Lower leg skin (tissue), 4 donors: ENCODE data around the gene INSYN1. TPM values are rescaled to one million over a fixed set of nuclear protein-coding genes. Genes with fewer than 3 reads are reported as not detected.

Experiments
- DNase-seq, 2 donors: peaks; one replicate each; pipeline ENCODE4 v3.0.0-alpha.2; 2019; ENCODE audit warnings: low spot score in 2 of 2
- H3K4me3 ChIP-seq: fragments of 200-600 bp; sonication (generic); 2 replicates; pipeline ENCODE4 v1.5.1; 2017; ENCODE audit warnings: mild to moderate bottlenecking, low read depth; ENCODE audit not compliant: poor library complexity, severe bottlenecking
- POLR2A ChIP-seq, 2 donors: fragments of 450-650 bp; IDR thresholded peaks; one replicate each; pipeline ENCODE4 v1.6.1; 2016 to 2017; ENCODE audit warnings: antibody characterized with exemption in 2 of 2, mild to moderate bottlenecking in 1 of 2, moderate library complexity in 1 of 2
- WGBS, 2 donors: methylation state at CpG; one replicate each; pipeline ENCODE4 v1.1.5; 2018; 5-methylcytosine and 5-hydroxymethylcytosine counted together
- intact Hi-C: fragments of 100-400 bp; cut with DNase I; formaldehyde crosslinking; loops from one replicate; pipeline ENCODE4 v1.15.0; 2023; ENCODE audit warnings: low total_unique reads
- total RNA-seq, 4 donors: library from RNA; depleted of rRNA; stranded (reverse); fragments of >200 nt; gene quantifications; one replicate each; pipeline ENCODE4 v1.1.0, GENCODE V29; 2016
- TF ChIP-seq, protein P1 (sequence below), 3 donors: fragments of 450-650 bp; IDR thresholded peaks; one replicate each; pipeline ENCODE4 v1.5.1; 2016; ENCODE audit warnings: antibody characterized with exemption in 3 of 3, mild to moderate bottlenecking in 3 of 3, moderate library complexity in 2 of 3

The INSYN1 gene
- total RNA-seq, 4 donors from 2014 or later = 30.9 to 50.7 (median 34.8) TPM

DNA sequence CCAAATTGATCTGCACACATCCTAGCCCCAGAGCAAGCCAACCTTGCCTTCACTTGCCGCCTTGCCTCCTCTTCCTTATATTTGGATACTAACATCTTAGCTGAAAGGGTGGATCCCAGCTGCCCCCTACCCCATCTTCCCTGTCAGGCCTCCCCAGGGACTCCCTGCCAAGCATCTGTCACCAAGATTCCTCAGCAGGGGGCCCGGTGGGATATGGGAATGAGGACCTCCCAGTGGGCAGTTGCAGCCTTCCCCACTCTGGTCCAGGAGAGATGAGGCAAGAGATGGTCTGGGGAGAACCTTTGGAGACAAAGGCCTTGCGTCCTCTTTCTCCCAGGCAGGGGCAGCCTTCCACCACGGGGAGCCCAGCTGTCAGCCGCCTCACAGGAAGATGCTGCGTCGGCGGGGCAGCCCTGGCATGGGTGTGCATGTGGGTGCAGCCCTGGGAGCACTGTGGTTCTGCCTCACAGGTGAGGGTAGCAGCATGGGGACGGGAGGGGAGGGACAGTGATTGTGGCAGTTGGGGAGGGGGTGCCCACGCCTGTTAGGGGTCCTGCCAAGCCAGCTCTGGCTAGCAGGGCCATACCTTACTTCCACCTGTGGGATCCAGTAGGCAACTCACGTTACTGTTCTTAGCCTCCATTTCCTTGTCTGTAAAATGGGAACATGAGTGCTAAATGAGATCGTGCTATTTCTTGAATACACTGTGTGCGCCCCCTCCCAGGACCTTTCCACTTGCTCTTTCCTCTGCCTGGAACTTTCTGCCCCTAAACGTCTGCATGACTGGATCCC is 53.7 kb downstream of the INSYN1 start:
- WGBS, 2 donors = 72 to 81% methylated on average over 7 to 14 of the region's 14 CpGs
- intact Hi-C loops = loop anchor here (2.0 to 5.0 kb wide), 2 partner anchors 67 to 137 kb away; partner anchors contain the start of gene NPTN
- DNase-seq = no peak
- no peak for TF ChIP-seq POLR2A (IDR thresholded peaks at IDR 0.05)
- TF ChIP-seq, protein P1, sequence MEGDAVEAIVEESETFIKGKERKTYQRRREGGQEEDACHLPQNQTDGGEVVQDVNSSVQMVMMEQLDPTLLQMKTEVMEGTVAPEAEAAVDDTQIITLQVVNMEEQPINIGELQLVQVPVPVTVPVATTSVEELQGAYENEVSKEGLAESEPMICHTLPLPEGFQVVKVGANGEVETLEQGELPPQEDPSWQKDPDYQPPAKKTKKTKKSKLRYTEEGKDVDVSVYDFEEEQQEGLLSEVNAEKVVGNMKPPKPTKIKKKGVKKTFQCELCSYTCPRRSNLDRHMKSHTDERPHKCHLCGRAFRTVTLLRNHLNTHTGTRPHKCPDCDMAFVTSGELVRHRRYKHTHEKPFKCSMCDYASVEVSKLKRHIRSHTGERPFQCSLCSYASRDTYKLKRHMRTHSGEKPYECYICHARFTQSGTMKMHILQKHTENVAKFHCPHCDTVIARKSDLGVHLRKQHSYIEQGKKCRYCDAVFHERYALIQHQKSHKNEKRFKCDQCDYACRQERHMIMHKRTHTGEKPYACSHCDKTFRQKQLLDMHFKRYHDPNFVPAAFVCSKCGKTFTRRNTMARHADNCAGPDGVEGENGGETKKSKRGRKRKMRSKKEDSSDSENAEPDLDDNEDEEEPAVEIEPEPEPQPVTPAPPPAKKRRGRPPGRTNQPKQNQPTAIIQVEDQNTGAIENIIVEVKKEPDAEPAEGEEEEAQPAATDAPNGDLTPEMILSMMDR (IDR thresholded peaks at IDR 0.05) = no peak
- no peak overlapping the region for H3K4me3 ChIP-seq

DNA sequence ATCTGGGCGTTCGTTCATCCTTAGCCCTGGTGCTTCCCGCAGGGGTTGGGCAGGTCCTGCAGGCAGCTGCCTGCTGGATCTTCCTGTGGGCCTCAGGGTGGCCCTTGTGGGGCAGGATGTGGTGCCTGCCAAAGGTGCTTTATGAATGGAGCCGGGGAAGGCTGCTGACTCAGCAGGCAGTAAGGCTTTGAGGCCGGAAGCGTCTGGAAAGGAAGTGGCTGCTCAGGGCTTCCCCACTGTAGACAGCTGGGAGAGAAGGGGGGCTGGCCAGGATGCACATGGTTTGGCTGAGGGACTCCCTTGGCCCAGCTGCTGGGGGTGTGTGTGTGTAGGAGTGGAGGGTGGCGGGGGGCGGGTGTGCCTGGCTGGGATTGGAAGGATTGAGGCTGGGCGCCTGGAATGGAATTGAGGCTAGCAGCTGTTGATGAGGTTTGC is 56.1 kb downstream of the INSYN1 start:
- intact Hi-C loops = loop anchor here (5.0 kb wide), 1 partner anchor 135 kb away; no protein-coding TSS in a partner anchor

DNA sequence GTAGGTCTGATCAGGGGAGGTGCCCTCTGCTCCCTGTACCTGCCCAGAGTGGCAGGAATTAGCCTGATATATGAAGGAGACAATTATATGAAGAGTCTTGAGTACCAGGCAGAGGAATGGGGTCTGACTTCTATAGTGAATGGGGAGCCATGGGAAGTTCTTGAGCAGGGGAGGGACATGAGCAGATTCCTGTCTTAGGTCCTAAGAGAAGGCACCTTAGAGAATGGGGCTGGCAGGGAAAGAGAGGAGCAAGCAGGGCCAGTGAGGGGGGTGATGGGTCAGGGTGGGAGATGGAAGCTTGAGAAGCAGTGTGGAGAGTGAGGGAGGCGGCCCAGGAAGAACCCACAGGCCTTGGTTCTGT is 56.5 kb downstream of the INSYN1 start:
- no peak overlapping the region for H3K4me3 ChIP-seq
- DNase-seq = no peak
- no peak for TF ChIP-seq POLR2A (IDR thresholded peaks at IDR 0.05)
- TF ChIP-seq, protein P1 (IDR thresholded peaks at IDR 0.05) = no peak
- intact Hi-C loops = loop anchor here (5.0 kb wide), 1 partner anchor 134 kb away; no protein-coding TSS in a partner anchor
- WGBS, 2 donors = 38 to 62% methylated on average over 1 of the region's 1 CpG

More for the DNA sequence above, 56.1 kb downstream of the INSYN1 start:
- no peak for TF ChIP-seq POLR2A (IDR thresholded peaks at IDR 0.05)
- TF ChIP-seq, protein P1 (IDR thresholded peaks at IDR 0.05) = no peak
- no peak overlapping the region for H3K4me3 ChIP-seq
- DNase-seq = peak; percentile 81 to 95
- WGBS, 2 donors = 2% methylated on average over 9 of the region's 9 CpGs

DNA sequence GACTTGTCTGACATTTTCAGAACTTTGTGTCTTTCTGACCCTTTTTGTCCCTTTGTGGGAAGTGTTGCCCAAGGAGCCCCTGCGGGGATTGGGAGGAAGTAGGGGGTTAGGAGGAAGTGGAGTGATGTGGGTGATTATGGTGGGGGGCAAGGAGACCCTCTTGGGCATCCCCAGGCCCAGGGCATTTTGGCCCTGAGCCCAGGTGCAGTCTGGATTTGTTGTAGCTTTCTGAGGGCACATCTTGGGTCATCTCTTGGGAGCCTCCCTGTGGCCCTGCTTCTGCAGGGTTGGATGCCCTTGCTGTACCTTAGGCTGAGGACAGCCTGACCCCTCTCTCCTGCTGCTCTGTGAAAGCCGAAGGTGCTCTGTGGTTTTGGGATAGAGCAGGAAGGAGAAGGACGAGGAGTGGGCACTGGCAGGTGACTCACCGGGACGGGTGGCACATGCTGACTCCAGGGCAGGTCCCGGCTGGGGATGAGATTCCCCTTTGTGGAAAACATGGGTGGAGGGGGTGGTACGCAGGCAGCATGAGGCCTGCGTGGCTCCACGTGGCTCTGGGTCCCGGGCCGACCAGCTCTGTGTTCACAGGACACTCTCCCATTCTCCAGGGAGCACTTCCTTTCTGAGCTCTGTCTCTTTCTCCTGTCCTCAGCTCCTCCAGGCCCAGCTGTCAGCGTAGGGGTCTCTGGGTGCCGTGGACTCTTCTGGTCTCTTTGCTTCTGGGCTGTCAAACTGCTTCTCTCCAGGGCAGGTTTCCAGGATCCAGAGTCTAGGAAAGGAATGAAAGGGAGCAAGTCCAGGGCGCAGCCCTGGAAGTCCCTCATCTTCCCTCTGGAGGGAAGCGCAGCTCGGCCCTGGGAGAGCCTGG is 57.1 kb downstream of the INSYN1 start:
- no peak for DNase-seq
- TF ChIP-seq, protein P1 (IDR thresholded peaks at IDR 0.05) = no peak
- TF ChIP-seq POLR2A (IDR thresholded peaks at IDR 0.05) = no peak
- WGBS, 2 donors = 43 to 44% methylated on average over 16 of the region's 16 CpGs
- intact Hi-C loops = loop anchor here (5.0 kb wide), 1 partner anchor 134 kb away; no protein-coding TSS in a partner anchor
- no peak overlapping the region for H3K4me3 ChIP-seq

DNA sequence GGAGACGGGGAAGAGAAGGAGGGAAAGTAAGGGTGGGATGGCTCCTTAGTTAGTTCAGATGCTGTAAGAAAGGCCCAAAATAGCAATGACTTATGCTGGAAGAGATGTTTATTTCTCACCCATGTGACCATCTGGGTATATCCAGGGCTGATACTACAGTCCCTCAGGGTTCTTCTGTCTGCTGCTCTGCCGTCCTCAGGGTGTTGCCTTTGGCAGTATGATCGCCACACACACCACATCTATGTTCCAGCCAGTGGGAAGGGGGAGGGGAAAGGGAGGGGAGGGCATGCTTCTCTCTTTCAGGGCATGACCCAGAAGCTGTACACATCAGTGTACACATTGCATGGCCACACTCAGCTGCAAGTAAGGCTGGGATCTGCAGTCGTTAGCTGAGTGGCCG is 58.7 kb downstream of the INSYN1 start:
- intact Hi-C loops = no loop called here
- no peak overlapping the region for H3K4me3 ChIP-seq
- TF ChIP-seq, protein P1 (IDR thresholded peaks at IDR 0.05) = no peak
- no peak for TF ChIP-seq POLR2A (IDR thresholded peaks at IDR 0.05)
- no peak for DNase-seq
- 52 to 53% methylated on average over 5 of the region's 5 CpGs for WGBS, 2 donors
